ENCODE results near the gene DKK3.

GRCh38 chr11:11979488-11980117 lies 28.8 kb downstream of the DKK3 start:
- TF ChIP-seq CTCF (IDR thresholded peaks at IDR 0.05) (no peak), POLR2A (IDR thresholded peaks at IDR 0.05) (no peak)

Data from right lobe of liver (tissue), 4 donors.